Kidney (tissue), 14 donors: Measurements from ENCODE around the gene ABI3. TPM values are rescaled to one million over a fixed set of nuclear protein-coding genes. Genes with fewer than 3 reads are reported as not detected.
A peak's percentile ranks its signal among the peaks of the same experiment; 100 is the strongest.

Source experiments
- DNase-seq, 5 donors: peaks; one replicate each; pipeline ENCODE4 v3.0.0-alpha.2; 2013 to 2020
- FAIRE-seq: peaks from 2 replicates; lab custom pipeline; 2012; peaks lifted over from hg19 to GRCh38; lab: Jason Lieb, UNC
- H3K27ac ChIP-seq, 2 donors: one replicate each; pipeline ENCODE4 v1.7.0; 2013; ENCODE audit warnings: low read depth in 2 of 2, low read length in 2 of 2, inconsistent platforms in 1 of 2
- H3K27me3 ChIP-seq: one replicate; pipeline ENCODE4 v1.7.1; 2013; ENCODE audit warnings: low read length, inconsistent platforms; ENCODE audit not compliant: control insufficient read depth, insufficient read depth
- H3K36me3 ChIP-seq, 3 donors: one replicate each; pipeline versions ENCODE4 v1.7.0 to v1.7.1; 2013; ENCODE audit warnings: low read length in 3 of 3, control low read depth in 1 of 3, inconsistent platforms in 1 of 3; ENCODE audit not compliant: insufficient read depth in 3 of 3, control insufficient read depth in 2 of 3
- H3K4me1 ChIP-seq, 3 donors: one replicate each; pipeline versions ENCODE4 v1.7.0 to v1.7.1; 2013; ENCODE audit warnings: low read length in 3 of 3, inconsistent platforms in 1 of 3, low read depth in 1 of 3; ENCODE audit not compliant: control insufficient read depth in 2 of 3, insufficient read depth in 2 of 3
- H3K4me3 ChIP-seq, 3 donors: one replicate each; pipeline versions ENCODE4 v1.7.0 to v1.8.1; 2013; ENCODE audit warnings: low read length in 3 of 3, control low read depth in 1 of 3, inconsistent platforms in 1 of 3
- H3K9ac ChIP-seq, 3 donors: one replicate each; pipeline versions ENCODE4 v1.7.0 to v1.7.1; 2013; ENCODE audit warnings: low read length in 3 of 3, control low read depth in 1 of 3, inconsistent platforms in 1 of 3
- H3K9me3 ChIP-seq, 3 donors: one replicate each; pipeline versions ENCODE4 v1.7.0 to v1.7.1; 2013; ENCODE audit warnings: low read length in 3 of 3, control low read depth in 1 of 3, inconsistent platforms in 1 of 3; ENCODE audit not compliant: control insufficient read depth in 2 of 3, insufficient read depth in 1 of 3
- intact Hi-C: fragments of 100-400 bp; cut with DNase I; formaldehyde crosslinking; loops from one replicate; pipeline ENCODE4 v1.11.1; 2022
- polyA plus RNA-seq: library from polyadenylated mRNA; stranded (reverse); fragments of 350-450 nt; fragmentation: Illumina TruSeq; extraction: RNeasy Lipid Tissue Mini Kit (QIAGEN cat#74804); gene quantifications from one replicate; pipeline ENCODE4 v1.2.3, GENCODE V29; 2014; ENCODE audit warnings: low read depth, low replicate concordance; ENCODE audit not compliant: insufficient read depth
- total RNA-seq: library from RNA; stranded (reverse); fragmentation: NEBNext Ultra II Directional; extraction: Animal tissue kit (Norgen Biotek cat#: 25700); gene quantifications from one replicate; pipeline ENCODE4 v1.2.1, GENCODE V29; 2021
- TF ChIP-seq, protein P1 (sequence below): IDR thresholded peaks from 3 replicates; pipeline ENCODE4 v1.5.1; 2012; ENCODE audit warnings: mild to moderate bottlenecking, moderate library complexity, borderline replicate concordance; ENCODE audit not compliant: insufficient read depth; ENCODE audit errors: extremely low read depth
- donor health status: control.
- donor health status: control.
- donor health status: control.
- donor health status: control.
- donor health status: control.
- donor health status: DM: yes; HTN: yes; CAD: no.
- donor health status: Normal renal cell carcinoma (clear cell type).

Gene ABI3
- total and polyA plus RNA-seq, 2 donors from 2014 or later: 17.1 to 18.3 TPM

DNA sequence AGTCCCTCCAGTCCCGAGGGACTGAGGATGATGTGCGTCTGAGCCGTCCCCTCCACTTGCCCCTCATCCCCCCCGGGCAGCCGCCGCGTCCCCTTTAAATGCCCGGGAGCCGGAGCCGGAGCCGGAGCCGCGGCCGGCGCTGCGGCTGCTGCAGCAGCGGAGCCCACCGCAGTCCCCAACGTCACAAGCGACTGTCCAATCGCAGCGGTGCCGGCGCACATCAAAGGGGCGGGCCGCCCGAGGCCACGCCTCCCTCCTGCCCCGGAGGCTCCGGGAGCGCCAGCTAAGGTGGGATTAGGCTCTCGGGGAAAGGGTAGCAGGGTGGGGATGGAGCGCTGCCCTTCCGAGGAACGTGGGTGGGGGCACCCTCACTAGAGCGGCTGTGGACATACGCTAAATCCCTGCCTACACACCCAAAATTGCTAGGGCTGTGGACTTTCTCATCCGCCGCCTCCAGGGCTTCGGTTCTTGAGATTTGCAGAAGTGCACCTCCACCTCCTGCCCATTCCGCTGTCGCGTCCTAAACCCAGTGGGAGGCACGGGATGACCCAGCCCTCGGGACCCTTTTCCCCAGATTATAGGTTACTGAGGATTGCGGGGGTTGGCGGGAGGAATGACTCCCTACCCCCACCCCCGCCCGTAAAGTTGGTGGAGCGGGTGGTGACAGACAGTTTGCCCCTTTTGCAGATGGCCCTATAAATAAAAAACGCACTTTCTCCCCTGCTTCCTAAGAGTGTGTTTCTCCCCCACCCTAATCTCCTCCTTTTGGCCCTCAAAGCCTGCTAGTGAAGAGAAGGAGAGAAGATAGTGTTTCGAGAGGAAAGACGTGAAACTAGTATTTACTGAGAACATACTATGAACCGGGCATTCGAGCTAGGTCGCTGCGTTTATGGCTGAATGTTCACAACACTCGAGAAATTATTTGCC lies 20.4 kb downstream of the ABI3 start, which contains the start of gene PHOSPHO1:
Gene PHOSPHO1 (minus strand): TSS at position 152 of the 927 bp plus-strand sequence. CDS start 4,096 bp downstream, outside the sequence.
- TF ChIP-seq, protein P1, sequence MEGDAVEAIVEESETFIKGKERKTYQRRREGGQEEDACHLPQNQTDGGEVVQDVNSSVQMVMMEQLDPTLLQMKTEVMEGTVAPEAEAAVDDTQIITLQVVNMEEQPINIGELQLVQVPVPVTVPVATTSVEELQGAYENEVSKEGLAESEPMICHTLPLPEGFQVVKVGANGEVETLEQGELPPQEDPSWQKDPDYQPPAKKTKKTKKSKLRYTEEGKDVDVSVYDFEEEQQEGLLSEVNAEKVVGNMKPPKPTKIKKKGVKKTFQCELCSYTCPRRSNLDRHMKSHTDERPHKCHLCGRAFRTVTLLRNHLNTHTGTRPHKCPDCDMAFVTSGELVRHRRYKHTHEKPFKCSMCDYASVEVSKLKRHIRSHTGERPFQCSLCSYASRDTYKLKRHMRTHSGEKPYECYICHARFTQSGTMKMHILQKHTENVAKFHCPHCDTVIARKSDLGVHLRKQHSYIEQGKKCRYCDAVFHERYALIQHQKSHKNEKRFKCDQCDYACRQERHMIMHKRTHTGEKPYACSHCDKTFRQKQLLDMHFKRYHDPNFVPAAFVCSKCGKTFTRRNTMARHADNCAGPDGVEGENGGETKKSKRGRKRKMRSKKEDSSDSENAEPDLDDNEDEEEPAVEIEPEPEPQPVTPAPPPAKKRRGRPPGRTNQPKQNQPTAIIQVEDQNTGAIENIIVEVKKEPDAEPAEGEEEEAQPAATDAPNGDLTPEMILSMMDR: no peak
- peaks cover 0 to 9% (median 6%) of the 10 kb centered on the region in 3 donors for H3K4me1 ChIP-seq
- intact Hi-C loops: no loop called here
- FAIRE-seq: no peak
- peak within 1 kb of the TSS; percentile 67 to 80 (median 72) for H3K4me3 ChIP-seq
- H3K9ac ChIP-seq: peak within 1 kb of the TSS in 2 of 3 donors; percentile 46 to 52
- H3K27me3 ChIP-seq: peaks cover 5% of the 10 kb centered on the region
- no peaks in the 10 kb centered on the region for H3K36me3 ChIP-seq
- peak; percentile 91 to 94 (median 94) for DNase-seq
- no peaks in the 10 kb centered on the region for H3K9me3 ChIP-seq
- H3K27ac ChIP-seq: no peak within 1 kb of the TSS

DNA sequence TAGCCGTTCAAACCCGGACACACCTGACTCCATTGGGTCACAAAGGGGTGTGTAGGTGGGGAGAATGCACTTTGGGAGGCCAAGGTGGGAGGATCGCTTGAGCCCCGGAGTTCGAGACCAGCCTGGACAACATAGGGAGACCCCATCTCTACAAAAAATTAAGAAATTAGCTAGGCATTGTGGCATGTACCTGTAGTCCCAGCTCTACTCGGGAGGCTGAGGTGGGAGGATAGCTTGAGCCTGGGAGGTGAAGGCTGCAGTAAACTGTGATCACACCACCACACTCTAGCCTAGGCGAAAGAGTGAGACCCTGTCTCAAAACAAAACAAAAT lies 21.0 kb downstream of the ABI3 start:
- no peak overlapping the region for H3K4me3 ChIP-seq
- peaks cover 0 to 9% (median 6%) of the 10 kb centered on the region in 3 donors for H3K4me1 ChIP-seq
- DNase-seq (no peak), FAIRE-seq (no peak)
- H3K9ac ChIP-seq: no peak overlapping the region
- no peaks in the 10 kb centered on the region for H3K36me3 ChIP-seq
- intact Hi-C loops: no loop called here
- TF ChIP-seq, protein P1: no peak
- H3K27ac ChIP-seq: no peak overlapping the region
- peaks cover 4% of the 10 kb centered on the region for H3K27me3 ChIP-seq
- H3K9me3 ChIP-seq: no peaks in the 10 kb centered on the region

DNA sequence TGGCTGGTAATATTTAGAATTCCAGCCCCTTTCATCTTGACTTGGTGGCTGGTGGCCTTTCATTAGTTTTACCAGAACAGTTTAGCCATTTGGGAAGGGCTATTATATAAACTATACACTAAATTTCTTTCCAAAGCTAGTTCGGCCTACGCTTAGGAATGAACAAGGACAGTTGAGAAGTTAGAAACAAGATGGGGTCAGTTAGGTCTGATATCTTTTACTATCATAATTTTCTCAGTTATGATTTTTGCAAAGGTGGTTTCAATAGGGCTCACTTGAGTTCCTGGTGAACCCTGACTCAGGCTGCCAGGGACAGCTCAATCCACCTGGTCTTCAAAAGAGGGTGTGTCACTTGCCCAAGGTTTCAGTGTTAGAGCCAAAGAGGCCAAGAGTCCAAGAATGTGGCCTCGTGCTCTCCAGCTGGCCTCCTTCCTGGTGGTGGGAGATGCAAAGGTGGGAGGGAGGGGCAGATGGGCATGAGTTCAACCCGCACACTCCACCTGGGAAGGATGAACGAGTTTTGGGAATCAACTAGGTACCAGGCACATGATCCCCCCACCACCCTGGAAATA lies 24.1 kb downstream of the ABI3 start:
- intact Hi-C loops: no loop called here
- H3K27me3 ChIP-seq: peaks cover 1% of the 10 kb centered on the region
- TF ChIP-seq, protein P1: no peak
- no peak overlapping the region for H3K9ac ChIP-seq
- DNase-seq (no peak), FAIRE-seq (no peak)
- H3K4me3 ChIP-seq: no peak overlapping the region
- no peak overlapping the region for H3K27ac ChIP-seq
- H3K36me3 ChIP-seq: no peaks in the 10 kb centered on the region
- H3K4me1 ChIP-seq: peaks cover 0 to 5% (median 0%) of the 10 kb centered on the region in 3 donors
- H3K9me3 ChIP-seq: no peaks in the 10 kb centered on the region
